Right ventricle myocardium superior (tissue), 1 donor: Measurements from ENCODE around the gene MYEF2. TPM values are rescaled to one million over a fixed set of nuclear protein-coding genes. Genes with fewer than 3 reads are reported as not detected.

Source experiments
- ATAC-seq: fragments of 200-7000 bp; cut with Tn5 transposase; one replicate; pipeline ENCODE4 v1.9.1; 2020; ENCODE audit warnings: mild to moderate bottlenecking; ENCODE audit not compliant: poor library complexity
- DNase-seq: peaks from one replicate; pipeline ENCODE4 v3.0.0-alpha.2; 2020
- intact Hi-C: fragments of 100-400 bp; cut with DNase I; formaldehyde crosslinking; loops from one replicate; pipeline ENCODE4 v1.11.2; 2022
- long read RNA-seq: library from polyadenylated mRNA; unstranded; transcript quantifications from one replicate; pipeline ENCODE4 v2.0.0, GENCODE V29; 2021
- total RNA-seq: library from RNA; stranded (reverse); fragmentation: NEBNext Ultra II Directional; extraction: Animal tissue kit (Norgen Biotek cat#: 25700); gene quantifications from one replicate; pipeline ENCODE4 v1.2.1, GENCODE V29; 2021
- donor health status: DM: no; HTN: yes; CAD: no; lungs with severe emphysema.

Gene MYEF2
- 7.1 TPM for total RNA-seq
- long read RNA-seq, partial matches to known transcripts = 0 of 6 reads
- long read RNA-seq, other reads (novel, unspliced or antisense) = 6 of 6 reads

GRCh38 chr15:48177766-48178647 is at the start of gene MYEF2:
MYEF2 (minus strand) TSS chr15:48178295; CDS start chr15:48178237, 58 bp downstream.
- DNase-seq (peak; percentile 79), ATAC-seq (peak; percentile 93)
- intact Hi-C loops = no loop called here

DNA sequence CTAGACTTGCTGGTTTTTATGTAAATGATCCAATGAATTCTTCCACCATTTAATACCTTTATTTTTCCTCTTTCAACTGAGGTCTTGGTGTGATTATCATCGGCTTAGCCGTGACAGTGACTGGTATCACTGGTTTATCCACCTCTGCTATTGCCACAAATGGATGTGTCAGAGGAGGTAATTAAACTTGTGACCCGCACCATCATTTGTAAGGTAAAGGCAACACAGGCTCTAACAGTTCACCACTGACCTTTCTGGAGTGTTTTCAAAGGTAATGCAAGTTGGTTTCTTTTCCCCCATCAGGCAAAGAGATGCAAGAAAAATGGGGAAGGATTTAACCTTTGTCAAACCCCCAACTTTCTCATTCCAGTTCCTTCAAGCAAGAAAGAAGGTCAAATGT is 47.7 kb upstream of the MYEF2 start:
- no peak for DNase-seq
- ATAC-seq = no peak
- intact Hi-C loops = no loop called here

DNA sequence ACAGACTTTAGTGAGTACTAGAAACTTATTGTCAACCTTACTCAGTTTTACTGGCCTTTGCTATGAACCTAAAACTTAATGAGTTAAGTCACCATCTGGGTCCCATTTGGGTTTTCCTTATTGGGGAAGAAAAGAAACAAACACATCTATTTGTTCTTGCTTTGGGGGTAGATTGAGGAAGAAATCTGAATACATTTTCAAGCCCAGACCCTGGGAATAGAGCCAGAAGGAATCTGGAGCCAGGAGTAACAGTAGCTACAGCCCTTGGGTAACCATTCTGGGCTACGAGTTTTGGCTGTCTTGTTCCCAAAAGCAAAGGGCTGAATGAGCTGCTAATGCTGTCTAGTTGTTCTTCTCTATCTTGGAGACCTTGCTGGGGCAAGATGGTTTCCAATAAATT is 44.5 kb upstream of the MYEF2 start:
- DNase-seq (no peak), ATAC-seq (no peak)
- intact Hi-C loops = no loop called here

- intact Hi-C loops = no loop called here
- ATAC-seq = no peak
- no peak for DNase-seq
These were observed 43.8 kb upstream of the MYEF2 start for GRCh38 chr15:48221885-48222284.

DNA sequence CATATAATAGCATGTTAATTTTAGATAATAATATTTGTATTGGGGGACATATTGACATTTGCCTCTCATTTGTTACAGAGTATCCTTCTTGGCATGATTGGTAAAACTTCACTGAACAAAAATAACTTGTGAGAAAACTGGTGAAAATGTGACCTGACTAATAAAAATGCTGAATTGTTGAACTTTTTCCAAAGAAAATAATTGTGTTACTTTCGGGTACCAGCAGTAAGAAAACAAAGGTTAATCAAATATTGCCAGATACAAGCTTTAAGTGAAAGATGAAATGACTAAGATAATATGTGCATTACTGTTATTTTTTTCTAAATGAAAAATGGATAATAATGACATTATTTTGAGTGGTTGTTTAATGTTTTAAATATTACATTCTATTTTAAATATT is 43.2 kb upstream of the MYEF2 start:
- intact Hi-C loops = no loop called here
- DNase-seq = no peak

DNA sequence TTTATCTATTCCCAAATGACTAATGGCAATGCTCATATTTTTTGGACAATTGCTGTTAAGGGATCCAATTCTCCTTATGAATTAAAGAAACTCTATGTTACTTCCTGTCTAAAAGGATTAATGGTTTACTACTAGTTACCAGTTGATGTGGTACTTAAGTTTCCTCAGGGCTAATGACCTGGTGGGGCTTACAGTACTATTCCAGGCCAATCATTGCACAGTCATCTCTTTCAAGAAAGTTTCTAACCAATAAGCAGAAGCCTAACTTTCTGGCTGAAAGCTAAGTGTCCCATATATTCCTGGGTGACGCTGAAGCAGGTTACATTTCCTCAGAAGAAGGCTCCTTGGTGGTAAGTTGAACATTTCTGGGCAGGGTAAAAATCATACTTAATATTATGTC is 27.9 kb upstream of the MYEF2 start, which contains the start of gene SLC12A1:
Gene SLC12A1, plus strand, starts transcription at position 322 of the 400 bp plus-strand sequence. CDS start 1,418 bp downstream, outside the sequence.
- no peak for ATAC-seq
- DNase-seq = no peak
- intact Hi-C loops = no loop called here

More for the DNA sequence above, 43.2 kb upstream of the MYEF2 start:
- no peak for ATAC-seq

DNA sequence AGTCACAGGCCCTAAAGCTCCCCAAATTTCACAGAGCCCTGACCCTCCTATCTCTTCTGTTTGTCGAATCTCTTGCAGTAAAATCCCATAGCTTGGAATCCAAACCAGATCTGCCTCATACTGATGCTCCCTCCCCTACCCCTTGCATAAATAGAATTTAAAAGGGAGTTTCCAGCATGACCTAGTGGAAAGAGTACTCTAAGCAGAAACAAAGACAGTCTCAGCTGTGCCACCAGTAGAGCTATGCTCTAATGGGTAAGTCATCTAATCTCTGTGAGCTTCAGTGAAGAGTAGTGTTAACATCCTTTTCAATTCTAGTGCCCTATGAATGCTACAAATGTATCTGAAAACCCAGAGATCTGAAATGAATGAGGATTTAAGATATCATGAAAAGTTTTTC is 24.0 kb upstream of the MYEF2 start:
- ATAC-seq = no peak
- intact Hi-C loops = no loop called here
- no peak for DNase-seq

- intact Hi-C loops = no loop called here
- no peak for DNase-seq
- no peak for ATAC-seq
These were observed 13.6 kb upstream of the MYEF2 start, which contains the start of gene CTXN2 for GRCh38 chr15:48191574-48192225. CTXN2 (plus strand) TSS chr15:48191665; CDS start chr15:48201301, 9,636 bp downstream.

DNA sequence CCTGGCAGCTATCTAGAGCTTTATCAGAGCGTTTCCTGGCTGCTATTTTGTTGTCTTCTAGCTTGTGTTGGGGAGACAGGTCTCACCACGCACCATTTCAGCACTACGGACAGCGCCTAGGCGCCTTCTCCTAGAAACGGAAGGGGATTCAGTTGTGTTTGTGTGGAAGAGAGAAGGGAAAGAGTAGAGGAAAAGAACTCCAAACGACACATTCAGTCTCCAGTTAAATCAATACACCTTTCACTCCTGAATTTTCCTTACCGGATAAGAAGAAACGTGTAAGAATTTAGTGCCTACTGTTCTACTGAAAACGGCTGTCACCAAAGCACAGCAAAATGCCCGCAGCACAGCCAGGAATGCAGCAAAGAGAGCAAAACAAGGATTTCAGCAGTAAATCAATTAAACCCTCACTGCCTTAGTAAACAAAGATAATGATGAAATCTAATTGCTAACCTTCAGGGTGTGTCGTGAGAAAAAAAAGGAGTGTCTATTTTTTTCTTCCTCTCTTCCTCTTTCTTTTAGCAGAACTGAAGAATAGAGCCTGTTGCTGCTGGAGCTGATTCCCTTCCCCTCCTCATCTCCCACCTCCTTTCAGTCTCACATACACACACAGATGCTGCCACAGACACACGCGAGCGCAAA is 13.0 kb upstream of the MYEF2 start:
- ATAC-seq (peak; percentile 58), DNase-seq (peak; percentile 64)
- intact Hi-C loops = no loop called here

DNA sequence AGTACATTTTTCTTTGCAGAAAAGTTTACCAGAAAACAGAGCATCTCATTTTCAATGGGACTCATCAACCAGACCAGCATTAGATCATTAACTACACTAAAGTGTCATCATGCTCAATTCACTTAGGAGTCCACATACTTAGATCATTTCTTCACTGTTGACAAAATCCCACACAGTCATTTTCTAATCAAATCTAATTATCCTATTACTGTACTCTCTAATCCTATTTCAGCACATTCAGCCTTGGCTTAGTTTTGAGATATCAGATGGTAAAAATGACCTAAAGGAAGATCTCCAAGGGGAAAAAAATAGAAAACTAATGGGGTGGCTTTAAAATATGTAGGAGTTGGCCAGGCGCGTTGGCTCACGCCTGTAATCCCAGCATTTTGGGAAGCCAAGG is 8.2 kb upstream of the MYEF2 start:
- no peak for DNase-seq
- no peak for ATAC-seq
- intact Hi-C loops = no loop called here

GRCh38 chr15:48185529-48185928 is 7.4 kb upstream of the MYEF2 start:
- intact Hi-C loops = no loop called here
- DNase-seq (no peak), ATAC-seq (no peak)

GRCh38 chr15:48182749-48183148 is 4.7 kb upstream of the MYEF2 start:
- intact Hi-C loops = no loop called here
- no peak for DNase-seq
- no peak for ATAC-seq

DNA sequence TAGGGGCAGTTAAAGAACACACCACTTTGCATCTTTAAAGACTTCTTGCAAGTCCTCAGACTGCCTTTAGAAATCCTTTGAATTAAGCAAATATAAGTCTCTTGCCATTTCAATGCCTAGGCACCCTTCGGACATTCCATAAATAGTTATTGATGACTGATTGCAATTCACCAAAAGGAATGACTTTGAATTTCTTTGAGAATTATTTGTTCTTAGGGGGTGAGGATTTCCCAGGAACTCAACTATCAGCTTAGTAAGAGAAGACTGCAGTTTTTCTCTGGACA is 495 bp upstream of the MYEF2 start:
- no peak for DNase-seq
- no peak for ATAC-seq
- intact Hi-C loops = no loop called here

- ATAC-seq (peak; percentile 82), DNase-seq (no peak)
- intact Hi-C loops = no loop called here
These were observed 721 bp downstream of the MYEF2 start for GRCh38 chr15:48177383-48177765.

DNA sequence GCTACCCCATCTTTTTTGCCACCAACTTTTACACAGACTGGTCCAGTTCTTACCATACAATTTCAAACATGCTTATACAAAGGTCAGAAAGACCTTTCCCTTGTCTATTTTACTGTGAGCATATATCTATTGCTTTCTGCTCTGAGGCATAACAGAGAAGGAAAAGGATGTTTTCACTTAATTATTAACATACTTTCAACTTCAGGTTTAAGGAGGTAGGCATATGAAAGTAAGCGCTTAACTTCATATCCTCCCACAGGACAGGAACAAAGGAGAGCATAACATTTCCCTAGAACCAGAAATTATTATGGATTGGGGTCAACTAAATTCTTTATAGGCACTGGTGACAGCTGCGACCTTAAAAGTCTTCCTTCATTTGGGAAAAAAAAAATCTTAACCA is 1.1 kb downstream of the MYEF2 start:
- DNase-seq (no peak), ATAC-seq (no peak)
- intact Hi-C loops = no loop called here

DNA sequence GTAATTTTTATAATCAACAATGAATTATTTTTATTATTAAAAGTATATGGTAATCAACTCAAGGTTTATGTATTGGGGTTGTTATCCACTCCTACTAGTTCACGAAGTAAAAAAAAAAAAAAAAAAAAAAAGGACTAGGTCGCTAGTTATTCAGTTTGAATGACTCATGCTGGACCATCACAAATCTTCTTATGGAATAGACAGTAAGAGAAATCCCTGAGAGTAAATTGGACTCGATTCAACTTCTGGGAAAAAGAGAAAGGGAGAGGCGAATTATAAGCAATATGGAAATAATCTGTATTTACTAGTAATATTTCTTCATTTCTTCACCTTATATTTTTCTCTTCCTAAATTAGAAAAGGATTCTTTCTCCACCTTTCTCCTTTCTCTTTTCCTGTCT is 2.0 kb downstream of the MYEF2 start:
- DNase-seq = no peak
- intact Hi-C loops = no loop called here
- no peak for ATAC-seq

- ATAC-seq = no peak
- intact Hi-C loops = no loop called here
- no peak for DNase-seq
These were observed 3.0 kb downstream of the MYEF2 start for GRCh38 chr15:48175126-48175525.

DNA sequence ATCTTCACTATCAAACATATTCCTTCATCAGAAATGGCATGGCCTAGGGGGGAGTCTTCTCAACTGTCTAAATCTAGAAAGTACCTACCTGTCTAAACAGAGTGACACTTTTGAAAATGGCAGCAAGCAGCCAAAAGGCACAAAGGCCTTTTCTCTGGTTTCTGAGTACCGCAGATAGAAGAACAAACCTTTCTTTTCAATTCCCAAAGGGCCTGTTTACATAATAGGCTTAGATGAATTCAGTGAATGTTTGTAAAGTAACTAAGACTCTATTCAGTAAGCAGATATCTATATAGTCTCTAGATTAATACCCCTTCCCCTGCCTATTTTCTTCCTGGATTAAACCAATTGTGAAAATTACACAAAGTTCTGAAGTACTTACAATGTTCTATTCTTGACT is 7.1 kb downstream of the MYEF2 start:
- ATAC-seq (no peak), DNase-seq (no peak)
- intact Hi-C loops = no loop called here

- intact Hi-C loops = no loop called here
- DNase-seq (no peak), ATAC-seq (no peak)
These were observed 9.5 kb downstream of the MYEF2 start for GRCh38 chr15:48168616-48169015.

- intact Hi-C loops = no loop called here
- ATAC-seq (no peak), DNase-seq (no peak)
These were observed 24.6 kb downstream of the MYEF2 start for GRCh38 chr15:48153526-48153925.
